PC-9 (cell line): ENCODE results near the gene TNS4. TPM values are rescaled to one million over a fixed set of nuclear protein-coding genes. Genes with fewer than 3 reads are reported as not detected.

Experiments used
- BruUV-seq: library from RNA; stranded (reverse); fragments of 400-500 nt; replicated peaks from 2 replicates; lab custom pipeline; 2021; lab: Mats Ljungman, UMichigan
- CTCF ChIA-PET: fragments of 300-600 bp; sonication (Branson Sonifier 250); formaldehyde crosslinking; loops from one replicate; lab custom pipeline; 2022; ENCODE audit warnings: antibody characterized with exemption; lab: Charles Lee
- POLR2A ChIA-PET: fragments of 300-600 bp; sonication (Branson Sonifier 250); formaldehyde crosslinking; loops from one replicate; lab custom pipeline; 2022; ENCODE audit warnings: antibody characterized with exemption; ENCODE audit not compliant: unreplicated experiment; lab: Charles Lee
- DNase-seq, 2 experiments: peaks; one replicate each; pipeline versions ENCODE4 v3.0.0 to v3.0.0-alpha.2; 2015 to 2022; ENCODE audit warnings: mixed read lengths in 1 of 2
- H2AFZ ChIP-seq: fragments of 200-600 bp; sonication (generic); 2 replicates; pipeline ENCODE4 v1.8.1; 2017; ENCODE audit warnings: antibody characterized with exemption
- H3F3A ChIP-seq: fragments of 200-600 bp; sonication (generic); 2 replicates; pipeline ENCODE4 v1.8.1; 2017; ENCODE audit warnings: antibody characterized with exemption, mild to moderate bottlenecking, low read depth; ENCODE audit not compliant: insufficient read depth
- H3K27ac ChIP-seq: fragments of 200-600 bp; sonication (generic); 2 replicates; pipeline ENCODE4 v1.6.1; 2016; ENCODE audit warnings: mixed run types
- H3K27me3 ChIP-seq: fragments of 200-600 bp; sonication (generic); 2 replicates; pipeline ENCODE4 v1.6.1; 2016; ENCODE audit warnings: low read depth, mixed run types; ENCODE audit not compliant: insufficient read depth
- H3K36me3 ChIP-seq: fragments of 200-600 bp; sonication (generic); 2 replicates; pipeline ENCODE4 v1.6.1; 2016; ENCODE audit warnings: low read depth, mixed run types
- H3K4me1 ChIP-seq: fragments of 200-600 bp; sonication (generic); replicated peaks from 2 replicates; pipeline ENCODE4 v1.6.1; 2016; ENCODE audit warnings: mixed run types; ENCODE audit not compliant: insufficient read depth
- H3K4me2 ChIP-seq: fragments of 200-600 bp; sonication (generic); 2 replicates; pipeline ENCODE4 v1.6.1; 2017; ENCODE audit warnings: mixed run types
- H3K4me3 ChIP-seq: fragments of 200-600 bp; sonication (generic); 2 replicates; pipeline ENCODE4 v1.6.1; 2016; ENCODE audit warnings: mixed run types
- H3K79me2 ChIP-seq: fragments of 200-600 bp; sonication (generic); 2 replicates; pipeline ENCODE4 v1.6.1; 2017; ENCODE audit warnings: low read depth, mixed run types
- H3K9me2 ChIP-seq: fragments of 200-600 bp; sonication (generic); 2 replicates; pipeline ENCODE4 v1.8.1; 2017; ENCODE audit warnings: mild to moderate bottlenecking; ENCODE audit not compliant: insufficient read depth
- H3K9me3 ChIP-seq: fragments of 200-600 bp; sonication (generic); 2 replicates; pipeline ENCODE4 v1.8.1; 2016; ENCODE audit warnings: low read depth; ENCODE audit not compliant: insufficient read depth
- H4K20me1 ChIP-seq: fragments of 200-600 bp; sonication (generic); 2 replicates; pipeline ENCODE4 v1.8.1; 2017; ENCODE audit not compliant: insufficient read depth
- CTCF ChIP-seq: fragments of 200-600 bp; sonication (generic); conservative IDR thresholded peaks from 2 replicates; pipeline ENCODE4 v1.6.1; 2017; ENCODE audit warnings: mixed run types, antibody characterized with exemption, mild to moderate bottlenecking, moderate library complexity
- EZH2 ChIP-seq: fragments of 200-600 bp; sonication (generic); IDR thresholded peaks from 2 replicates; pipeline ENCODE4 v1.8.0; 2017; ENCODE audit warnings: antibody characterized with exemption, low read depth
- intact Hi-C: fragments of 100-400 bp; cut with micrococcal nuclease; formaldehyde crosslinking; loops from one replicate; pipeline ENCODE4 v1.10.0; 2022; ENCODE audit not compliant: unreplicated experiment
- total RNA-seq: library from RNA; stranded (reverse); gene quantifications from 2 replicates; pipeline ENCODE4 v1.2.3, GENCODE V29; 2021

Gene TNS4
- total RNA-seq, 1 experiment from 2014 or later, result 17.4 TPM

GRCh38 chr17:40484973-40485530, 16.4 kb downstream of the TNS4 start:
- Histone ChIP-seq H3K9me3 (no peaks in the 10 kb centered on the region), H3K9me2 (no peaks in the 10 kb centered on the region), H3K4me1 (peaks cover 86% of the 10 kb centered on the region), H3K4me2 (peak overlapping the region; percentile 75), H3K36me3 (0 out of 2 replicates have a peak, but pooled peaks cover 4% of the 10 kb centered on the region), H3F3A (peaks cover 66% of the 10 kb centered on the region), H4K20me1 (no peaks in the 10 kb centered on the region), H3K79me2 (0 out of 2 replicates have a peak, but pooled peaks cover 4% of the 10 kb centered on the region), H2AFZ (no peak overlapping the region), H3K4me3 (no peak overlapping the region), H3K27me3 (no peaks in the 10 kb centered on the region), H3K27ac (peak overlapping the region; percentile 93)
- intact Hi-C loops, result no loop called here
- CTCF ChIA-PET, result interaction anchor here (0.9 kb wide), 1 partner anchor 37 kb away, joined by 3 read pairs; no protein-coding TSS in a partner anchor
- POLR2A ChIA-PET, result no interaction called here
- no TSS peak for BruUV-seq
- DNase-seq, result no peak
- TF ChIP-seq EZH2 (no peak), CTCF (no peak)

DNA sequence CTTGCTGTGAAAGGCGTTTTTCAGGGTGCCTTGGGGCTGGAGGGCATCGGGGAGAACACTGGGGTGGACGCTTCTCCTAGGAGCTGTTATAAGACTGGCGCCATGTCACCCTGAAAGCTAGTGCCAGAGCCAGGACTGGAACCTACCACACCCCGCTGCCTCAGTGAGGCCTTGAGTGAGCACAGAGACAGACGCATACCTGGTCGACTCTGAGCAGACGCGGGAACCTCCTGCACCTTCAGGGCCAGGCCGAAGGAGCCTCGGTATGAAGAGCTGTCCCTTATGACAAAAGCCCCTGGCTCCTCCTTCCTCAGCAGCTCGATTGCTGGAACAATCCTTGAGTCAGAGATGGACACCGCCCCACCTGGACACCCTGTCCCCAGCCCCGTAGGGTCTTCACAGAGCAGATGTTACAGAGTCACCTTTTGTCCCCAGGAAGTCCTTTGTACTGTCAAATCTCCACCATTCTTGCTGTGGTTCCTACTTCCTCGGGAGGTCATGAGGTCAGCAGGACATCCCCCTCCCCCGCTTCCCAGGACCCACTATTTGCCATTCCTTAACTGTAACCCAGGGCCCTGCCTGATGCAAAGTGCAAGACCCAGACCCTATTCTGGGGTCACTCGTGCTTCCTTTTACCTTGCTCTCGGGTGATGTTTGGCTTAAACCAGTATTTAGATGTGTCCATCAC, 17.0 kb downstream of the TNS4 start:
- no TSS peak for BruUV-seq
- H3K27me3 ChIP-seq, result no peaks in the 10 kb centered on the region
- CTCF ChIA-PET, result no interaction called here
- 0 out of 2 replicates have a peak, but pooled peaks cover 4% of the 10 kb centered on the region for H3K36me3 ChIP-seq
- no peak overlapping the region for H3K27ac ChIP-seq
- H3K4me3 ChIP-seq, result no peak overlapping the region
- no peak overlapping the region for H2AFZ ChIP-seq
- H3K9me3 ChIP-seq, result no peaks in the 10 kb centered on the region
- H3K79me2 ChIP-seq, result 0 out of 2 replicates have a peak, but pooled peaks cover 4% of the 10 kb centered on the region
- no peak for DNase-seq
- POLR2A ChIA-PET, result no interaction called here
- H3K4me2 ChIP-seq, result no peak overlapping the region
- peaks cover 87% of the 10 kb centered on the region for H3K4me1 ChIP-seq
- H4K20me1 ChIP-seq, result no peaks in the 10 kb centered on the region
- intact Hi-C loops, result no loop called here
- H3F3A ChIP-seq, result peaks cover 64% of the 10 kb centered on the region
- H3K9me2 ChIP-seq, result no peaks in the 10 kb centered on the region
- TF ChIP-seq EZH2 (no peak), CTCF (no peak)

GRCh38 chr17:40483679-40484078, 17.7 kb downstream of the TNS4 start:
- DNase-seq, result no peak
- BruUV-seq, result no TSS peak
- no peak overlapping the region for H3K27ac ChIP-seq

More at GRCh38 chr17:40483679-40484078, 17.7 kb downstream of the TNS4 start:
- H2AFZ ChIP-seq, result no peak overlapping the region
- no peak for TF ChIP-seq CTCF
- no peak for TF ChIP-seq EZH2
- H3K27me3 ChIP-seq, result no peaks in the 10 kb centered on the region
- intact Hi-C loops, result no loop called here
- H3K9me2 ChIP-seq, result no peaks in the 10 kb centered on the region
- H3K4me2 ChIP-seq, result no peak overlapping the region
- no peak overlapping the region for H3K4me3 ChIP-seq
- H3F3A ChIP-seq, result peaks cover 57% of the 10 kb centered on the region; the same call in 1 of the 2 replicates
- no peaks in the 10 kb centered on the region for H4K20me1 ChIP-seq
- 0 out of 2 replicates have a peak, but pooled peaks cover 4% of the 10 kb centered on the region for H3K36me3 ChIP-seq
- no peaks in the 10 kb centered on the region for H3K79me2 ChIP-seq
- ChIA-PET CTCF (no interaction called here), POLR2A (no interaction called here)
- H3K4me1 ChIP-seq, result peaks cover 79% of the 10 kb centered on the region
- no peaks in the 10 kb centered on the region for H3K9me3 ChIP-seq
